Panc1 (cell line): ENCODE results near the gene DPY19L1.

ENCODE experiments used
- CTCF ChIP-seq: fragments of 450-650 bp; IDR thresholded peaks from 2 replicates; pipeline ENCODE4 v1.5.1; 2017; ENCODE audit warnings: mild to moderate bottlenecking
- POLR2AphosphoS5 ChIP-seq: IDR thresholded peaks from 2 replicates; pipeline ENCODE4 v1.6.1; 2012; ENCODE audit warnings: mild to moderate bottlenecking, low read depth, low read length, moderate library complexity
- REST ChIP-seq, 2 experiments: IDR thresholded peaks; 2 replicates each; pipeline ENCODE4 v1.6.1; 2011 to 2012; ENCODE audit warnings: low read depth in 2 of 2, control low read depth in 1 of 2, low read length in 1 of 2, mild to moderate bottlenecking in 1 of 2, moderate library complexity in 1 of 2; ENCODE audit not compliant: insufficient read depth in 1 of 2
- SIN3A ChIP-seq: IDR thresholded peaks from 2 replicates; pipeline ENCODE4 v1.6.1; 2012; ENCODE audit warnings: low read depth, mild to moderate bottlenecking, low read length, moderate library complexity, borderline replicate concordance; ENCODE audit not compliant: insufficient read depth
- TCF7L2 ChIP-seq: IDR thresholded peaks from 2 replicates; pipeline ENCODE4 v1.6.1; 2011; ENCODE audit warnings: mild to moderate bottlenecking, low read depth, low read length, inconsistent platforms

- TF ChIP-seq CTCF, result peak; percentile 99
- peak; percentile 84 for TF ChIP-seq POLR2AphosphoS5
- no peak for TF ChIP-seq REST (IDR thresholded peaks at IDR 0.05; ENCODE audit: insufficient read depth in 1 of 2, low read depth in 2 of 2, low read length in 1 of 2)
- TF ChIP-seq SIN3A, result no peak
- TF ChIP-seq TCF7L2, result peak; percentile 52; the same call in 1 of the 2 replicates
Measured at GRCh38 chr7:35037526-35038341, 449 bp upstream of the DPY19L1 start.
